Esophagus squamous epithelium (tissue), 4 donors: ENCODE data around the gene NEB.

Source experiments
- POLR2A ChIP-seq, 4 donors: fragments of 450-650 bp; IDR thresholded peaks; one replicate each; pipeline ENCODE4 v1.6.1; 2017; ENCODE audit warnings: antibody characterized with exemption in 4 of 4, mild to moderate bottlenecking in 4 of 4, moderate library complexity in 3 of 4
- TF ChIP-seq, protein P1 (sequence below), 6 experiments: fragments of 450-650 bp in 4 of 6; fragments of 200-600 bp in 2 of 6; sonication (generic) in 2 of 6; IDR thresholded peaks; one replicate each; pipeline ENCODE4 v1.5.1; 2016 to 2019; ENCODE audit warnings: antibody characterized with exemption in 6 of 6, mild to moderate bottlenecking in 4 of 6, moderate library complexity in 4 of 6

DNA sequence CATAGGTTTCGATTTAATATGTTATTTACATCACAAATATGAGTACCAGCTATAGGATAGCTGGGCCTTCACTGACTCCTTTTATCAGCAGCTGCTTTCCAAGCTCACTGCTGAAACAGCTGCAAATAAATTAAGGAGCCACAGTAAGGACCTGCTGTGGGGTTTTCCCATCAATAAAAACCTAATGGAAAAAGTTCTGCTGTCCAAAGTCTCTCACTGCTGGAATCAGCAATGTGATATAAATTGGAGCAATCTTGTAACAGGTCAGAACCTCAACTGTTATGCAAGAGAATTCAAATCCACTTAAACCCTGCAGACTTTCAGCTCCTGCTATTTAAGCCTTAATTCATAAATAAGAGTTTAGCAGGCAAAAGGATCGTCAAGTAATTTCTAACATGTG is 61.3 kb downstream of the NEB start:
- TF ChIP-seq, protein P1, sequence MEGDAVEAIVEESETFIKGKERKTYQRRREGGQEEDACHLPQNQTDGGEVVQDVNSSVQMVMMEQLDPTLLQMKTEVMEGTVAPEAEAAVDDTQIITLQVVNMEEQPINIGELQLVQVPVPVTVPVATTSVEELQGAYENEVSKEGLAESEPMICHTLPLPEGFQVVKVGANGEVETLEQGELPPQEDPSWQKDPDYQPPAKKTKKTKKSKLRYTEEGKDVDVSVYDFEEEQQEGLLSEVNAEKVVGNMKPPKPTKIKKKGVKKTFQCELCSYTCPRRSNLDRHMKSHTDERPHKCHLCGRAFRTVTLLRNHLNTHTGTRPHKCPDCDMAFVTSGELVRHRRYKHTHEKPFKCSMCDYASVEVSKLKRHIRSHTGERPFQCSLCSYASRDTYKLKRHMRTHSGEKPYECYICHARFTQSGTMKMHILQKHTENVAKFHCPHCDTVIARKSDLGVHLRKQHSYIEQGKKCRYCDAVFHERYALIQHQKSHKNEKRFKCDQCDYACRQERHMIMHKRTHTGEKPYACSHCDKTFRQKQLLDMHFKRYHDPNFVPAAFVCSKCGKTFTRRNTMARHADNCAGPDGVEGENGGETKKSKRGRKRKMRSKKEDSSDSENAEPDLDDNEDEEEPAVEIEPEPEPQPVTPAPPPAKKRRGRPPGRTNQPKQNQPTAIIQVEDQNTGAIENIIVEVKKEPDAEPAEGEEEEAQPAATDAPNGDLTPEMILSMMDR (IDR thresholded peaks at IDR 0.05) = no peak
- TF ChIP-seq POLR2A (IDR thresholded peaks at IDR 0.05) = no peak
